ENCODE data around the gene HOXA3. TPM values are rescaled to one million over a fixed set of nuclear protein-coding genes. Genes with fewer than 3 reads are reported as not detected.

Gene HOXA3
- total and polyA plus RNA-seq, 5 donors from 2014 or later: 0.13 TPM; not detected in 4

- H3K27ac ChIP-seq (ENCODE audit: insufficient read depth, low read length, poor library complexity, severe bottlenecking): no peak overlapping the region
- H3K27me3 ChIP-seq (ENCODE audit: control insufficient read depth, insufficient read depth, low read length): peaks cover 30% of the 10 kb centered on the region
- H3K27me3 Mint-ChIP-seq: peaks cover 77% of the 10 kb centered on the region
- H3K4me3 ChIP-seq (ENCODE audit: low read depth, low read length): no peak overlapping the region
- peaks cover 0 to 3% (median 0%) of the 10 kb centered on the region in 7 donors for H3K9me3 Mint-ChIP-seq
- DNase-seq (no peak), ATAC-seq (ENCODE audit: low read depth in 2 of 2) (no peak)
- peaks cover 31% of the 10 kb centered on the region for H3K4me1 ChIP-seq (ENCODE audit: control insufficient read depth, insufficient read depth, low read length, poor library complexity, severe bottlenecking)
- H3K36me3 Mint-ChIP-seq: no peaks in the 10 kb centered on the region
- no peak overlapping the region for H3K27ac Mint-ChIP-seq
- H3K36me3 ChIP-seq (ENCODE audit: control insufficient read depth, insufficient read depth, low read length): no peaks in the 10 kb centered on the region
- H3K4me3 Mint-ChIP-seq: peak overlapping the region in 1 of 4 donors; percentile 8
- no peaks in the 10 kb centered on the region for H3K9me3 ChIP-seq (ENCODE audit: control insufficient read depth in 2 of 2, low read length in 2 of 2)
- H3K4me1 Mint-ChIP-seq: peaks cover 0 to 24% (median 10%) of the 10 kb centered on the region in 4 donors
Measured at GRCh38 chr7:27176962-27177794, 24.8 kb upstream of the HOXA3 start.

- Histone ChIP-seq H3K4me1 (ENCODE audit: control insufficient read depth, insufficient read depth, low read length, poor library complexity, severe bottlenecking) (peaks cover 37% of the 10 kb centered on the region), H3K27ac (ENCODE audit: insufficient read depth, low read length, poor library complexity, severe bottlenecking) (no peak overlapping the region), H3K9me3 (ENCODE audit: control insufficient read depth in 2 of 2, low read length in 2 of 2) (no peaks in the 10 kb centered on the region), H3K27me3 (ENCODE audit: control insufficient read depth, insufficient read depth, low read length) (peaks cover 36% of the 10 kb centered on the region), H3K4me3 (ENCODE audit: low read depth, low read length) (no peak overlapping the region), H3K36me3 (ENCODE audit: control insufficient read depth, insufficient read depth, low read length) (no peaks in the 10 kb centered on the region)
- Mint-ChIP-seq H3K27ac (no peak overlapping the region), H3K36me3 (no peaks in the 10 kb centered on the region), H3K27me3 (peaks cover 77% of the 10 kb centered on the region), H3K9me3 (peaks cover 0 to 6% (median 0%) of the 10 kb centered on the region in 7 donors), H3K4me3 (peak overlapping the region in 1 of 4 donors; percentile 8), H3K4me1 (peaks cover 3 to 30% (median 16%) of the 10 kb centered on the region in 4 donors)
- DNase-seq (no peak), ATAC-seq (ENCODE audit: low read depth in 2 of 2) (no peak)
Measured at GRCh38 chr7:27176524-27176845, 24.1 kb upstream of the HOXA3 start.

- no peaks in the 10 kb centered on the region for H3K9me3 ChIP-seq (ENCODE audit: control insufficient read depth in 2 of 2, low read length in 2 of 2)
- H3K9me3 Mint-ChIP-seq: peaks cover 0 to 8% (median 0%) of the 10 kb centered on the region in 7 donors
Measured at GRCh38 chr7:27175626-27176523, 23.5 kb upstream of the HOXA3 start.

GRCh38 chr7:27174874-27175625 is 22.7 kb upstream of the HOXA3 start:
- H3K4me3 ChIP-seq (ENCODE audit: low read depth, low read length): no peak overlapping the region
- ATAC-seq (ENCODE audit: low read depth in 2 of 2) (no peak), DNase-seq (no peak)
- H3K9me3 ChIP-seq (ENCODE audit: control insufficient read depth in 2 of 2, low read length in 2 of 2): no peaks in the 10 kb centered on the region
- H3K27ac ChIP-seq (ENCODE audit: insufficient read depth, low read length, poor library complexity, severe bottlenecking): no peak overlapping the region
- peaks cover 0 to 8% (median 0%) of the 10 kb centered on the region in 7 donors for H3K9me3 Mint-ChIP-seq
- H3K27ac Mint-ChIP-seq: no peak overlapping the region
- H3K27me3 ChIP-seq (ENCODE audit: control insufficient read depth, insufficient read depth, low read length): peaks cover 50% of the 10 kb centered on the region
- no peaks in the 10 kb centered on the region for H3K36me3 Mint-ChIP-seq
- peaks cover 10 to 32% (median 17%) of the 10 kb centered on the region in 4 donors for H3K4me1 Mint-ChIP-seq
- no peaks in the 10 kb centered on the region for H3K36me3 ChIP-seq (ENCODE audit: control insufficient read depth, insufficient read depth, low read length)
- H3K27me3 Mint-ChIP-seq: peaks cover 79% of the 10 kb centered on the region
- peaks cover 39% of the 10 kb centered on the region for H3K4me1 ChIP-seq (ENCODE audit: control insufficient read depth, insufficient read depth, low read length, poor library complexity, severe bottlenecking)
- H3K4me3 Mint-ChIP-seq: peak overlapping the region; percentile 46 to 70 (median 57)

More at GRCh38 chr7:27175626-27176523, 23.5 kb upstream of the HOXA3 start:
- Histone ChIP-seq H3K4me3 (ENCODE audit: low read depth, low read length) (no peak overlapping the region), H3K27me3 (ENCODE audit: control insufficient read depth, insufficient read depth, low read length) (peaks cover 42% of the 10 kb centered on the region), H3K36me3 (ENCODE audit: control insufficient read depth, insufficient read depth, low read length) (no peaks in the 10 kb centered on the region), H3K27ac (ENCODE audit: insufficient read depth, low read length, poor library complexity, severe bottlenecking) (no peak overlapping the region), H3K4me1 (ENCODE audit: control insufficient read depth, insufficient read depth, low read length, poor library complexity, severe bottlenecking) (peaks cover 37% of the 10 kb centered on the region)
- Mint-ChIP-seq H3K36me3 (no peaks in the 10 kb centered on the region), H3K27me3 (peaks cover 77% of the 10 kb centered on the region), H3K27ac (no peak overlapping the region), H3K4me1 (peaks cover 9 to 32% (median 18%) of the 10 kb centered on the region in 4 donors), H3K4me3 (peak overlapping the region in 1 of 4 donors; percentile 70)
- ATAC-seq (ENCODE audit: low read depth in 2 of 2): no peak
- no peak for DNase-seq

- peak in 1 of 3 donors; percentile 7 for DNase-seq
- Mint-ChIP-seq H3K27me3 (peaks cover 74% of the 10 kb centered on the region), H3K4me1 (peaks cover 9 to 29% (median 12%) of the 10 kb centered on the region in 4 donors), H3K27ac (peak within 1 kb of the TSS in 1 of 3 donors; percentile 56), H3K36me3 (no peaks in the 10 kb centered on the region), H3K4me3 (peak within 1 kb of the TSS; percentile 48 to 85 (median 62)), H3K9me3 (peaks cover 0 to 8% (median 0%) of the 10 kb centered on the region in 7 donors)
- peaks cover 47% of the 10 kb centered on the region for H3K27me3 ChIP-seq (ENCODE audit: control insufficient read depth, insufficient read depth, low read length)
- H3K9me3 ChIP-seq (ENCODE audit: control insufficient read depth in 2 of 2, low read length in 2 of 2): no peaks in the 10 kb centered on the region
- no peak within 1 kb of the TSS for H3K4me3 ChIP-seq (ENCODE audit: low read depth, low read length)
- peaks cover 41% of the 10 kb centered on the region for H3K4me1 ChIP-seq (ENCODE audit: control insufficient read depth, insufficient read depth, low read length, poor library complexity, severe bottlenecking)
- H3K36me3 ChIP-seq (ENCODE audit: control insufficient read depth, insufficient read depth, low read length): no peaks in the 10 kb centered on the region
- no peak within 1 kb of the TSS for H3K27ac ChIP-seq (ENCODE audit: insufficient read depth, low read length, poor library complexity, severe bottlenecking)
- ATAC-seq (ENCODE audit: low read depth in 2 of 2): no peak
Measured at GRCh38 chr7:27173956-27174873, 21.8 kb upstream of the HOXA3 start, which contains the start of gene HOXA10. HOXA10 (minus strand) TSS chr7:27174320; CDS start chr7:27174306, 14 bp downstream.

- DNase-seq: no peak
- H3K27me3 Mint-ChIP-seq: peaks cover 74% of the 10 kb centered on the region
Measured at GRCh38 chr7:27173511-27173955, 21.1 kb upstream of the HOXA3 start.

More at GRCh38 chr7:27173511-27173955, 21.1 kb upstream of the HOXA3 start:
- peaks cover 44% of the 10 kb centered on the region for H3K4me1 ChIP-seq (ENCODE audit: control insufficient read depth, insufficient read depth, low read length, poor library complexity, severe bottlenecking)
- H3K9me3 Mint-ChIP-seq: peaks cover 0 to 9% (median 0%) of the 10 kb centered on the region in 7 donors
- no peaks in the 10 kb centered on the region for H3K36me3 Mint-ChIP-seq
- H3K27ac ChIP-seq (ENCODE audit: insufficient read depth, low read length, poor library complexity, severe bottlenecking): no peak overlapping the region
- ATAC-seq (ENCODE audit: low read depth in 2 of 2): peak; percentile 56 to 62
- no peaks in the 10 kb centered on the region for H3K9me3 ChIP-seq (ENCODE audit: control insufficient read depth in 2 of 2, low read length in 2 of 2)
- H3K4me3 ChIP-seq (ENCODE audit: low read depth, low read length): no peak overlapping the region
- peaks cover 10 to 34% (median 12%) of the 10 kb centered on the region in 4 donors for H3K4me1 Mint-ChIP-seq
- H3K4me3 Mint-ChIP-seq: no peak overlapping the region
- no peaks in the 10 kb centered on the region for H3K36me3 ChIP-seq (ENCODE audit: control insufficient read depth, insufficient read depth, low read length)
- no peak overlapping the region for H3K27ac Mint-ChIP-seq
- peaks cover 44% of the 10 kb centered on the region for H3K27me3 ChIP-seq (ENCODE audit: control insufficient read depth, insufficient read depth, low read length)
